ENCODE results near the gene TRIM22. TPM values are rescaled to one million over a fixed set of nuclear protein-coding genes. Genes with fewer than 3 reads are reported as not detected.

TRIM22 gene
- total and polyA plus RNA-seq, 8 donors: 23.1 to 137 (median 27.8) TPM

DNA sequence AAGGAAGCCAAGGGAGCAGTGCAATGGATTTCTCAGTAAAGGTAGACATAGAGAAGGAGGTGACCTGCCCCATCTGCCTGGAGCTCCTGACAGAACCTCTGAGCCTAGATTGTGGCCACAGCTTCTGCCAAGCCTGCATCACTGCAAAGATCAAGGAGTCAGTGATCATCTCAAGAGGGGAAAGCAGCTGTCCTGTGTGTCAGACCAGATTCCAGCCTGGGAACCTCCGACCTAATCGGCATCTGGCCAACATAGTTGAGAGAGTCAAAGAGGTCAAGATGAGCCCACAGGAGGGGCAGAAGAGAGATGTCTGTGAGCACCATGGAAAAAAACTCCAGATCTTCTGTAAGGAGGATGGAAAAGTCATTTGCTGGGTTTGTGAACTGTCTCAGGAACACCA, 6.6 kb downstream of the TRIM22 start:
- Histone ChIP-seq H3K4me1 (peaks cover 2 to 47% of the 10 kb centered on the region in 2 donors), H3K27me3 (no peaks in the 10 kb centered on the region), H3K27ac (no peak overlapping the region), H3K9me3 (no peaks in the 10 kb centered on the region), H3K36me3 (peaks cover 0 to 56% of the 10 kb centered on the region in 2 donors), H3K4me3 (no peak overlapping the region)
- ATAC-seq: no peak
- DNase-seq: no peak
- TF ChIP-seq CTCF (IDR thresholded peaks at IDR 0.05): no peak
- intact Hi-C loops (cut with DNase I): no loop called here

GRCh38 chr11:5698281-5698680, 8.7 kb downstream of the TRIM22 start:
- TF ChIP-seq CTCF (IDR thresholded peaks at IDR 0.05): no peak
- peaks cover 3 to 30% of the 10 kb centered on the region in 2 donors for H3K4me1 ChIP-seq
- H3K4me3 ChIP-seq: no peak overlapping the region
- H3K36me3 ChIP-seq: peaks cover 0 to 61% of the 10 kb centered on the region in 2 donors
- ATAC-seq: no peak
- intact Hi-C loops (cut with DNase I): no loop called here
- H3K9me3 ChIP-seq: no peaks in the 10 kb centered on the region
- H3K27ac ChIP-seq: no peak overlapping the region
- no peak for DNase-seq
- no peaks in the 10 kb centered on the region for H3K27me3 ChIP-seq

- peaks cover 3 to 14% of the 10 kb centered on the region in 2 donors for H3K4me1 ChIP-seq
- ATAC-seq (no peak), DNase-seq (no peak)
- no peaks in the 10 kb centered on the region for H3K27me3 ChIP-seq
- TF ChIP-seq CTCF (IDR thresholded peaks at IDR 0.05): no peak
- peak overlapping the region in 1 of 2 donors; percentile 45 for H3K27ac ChIP-seq
- H3K9me3 ChIP-seq: no peaks in the 10 kb centered on the region
- H3K4me3 ChIP-seq: peak overlapping the region in 1 of 2 donors; percentile 16
- H3K36me3 ChIP-seq: peaks cover 0 to 77% of the 10 kb centered on the region in 2 donors
- intact Hi-C loops (cut with DNase I): no loop called here
These were observed 10.9 kb downstream of the TRIM22 start for GRCh38 chr11:5700421-5701054.

DNA sequence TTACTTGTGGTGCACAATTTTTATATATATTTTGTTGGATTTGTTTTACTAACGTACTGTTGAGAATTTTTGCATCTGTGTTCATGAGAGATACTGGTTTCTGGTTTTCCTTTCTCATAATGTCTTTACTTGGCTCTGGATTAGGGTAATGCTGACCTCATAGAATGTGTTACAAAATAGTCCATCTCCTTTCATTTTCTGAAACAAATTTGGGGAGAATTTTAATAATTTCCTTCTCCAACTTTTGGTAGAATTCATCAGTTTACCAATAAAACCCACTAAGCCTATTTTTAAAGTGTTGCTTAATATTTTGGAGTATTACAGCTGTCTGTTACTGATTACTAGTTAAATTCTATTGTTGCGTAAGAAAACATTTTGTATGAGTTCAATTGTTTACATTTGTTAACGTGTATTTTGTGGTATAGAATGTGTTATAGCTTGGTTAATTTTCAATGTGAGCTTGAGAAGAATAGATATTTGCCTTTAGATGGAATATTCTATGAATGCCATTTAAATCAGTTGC, 11.5 kb downstream of the TRIM22 start:
- ATAC-seq (no peak), DNase-seq (no peak)
- TF ChIP-seq CTCF (IDR thresholded peaks at IDR 0.05): no peak
- intact Hi-C loops (cut with DNase I): no loop called here
- Histone ChIP-seq H3K9me3 (no peaks in the 10 kb centered on the region), H3K27ac (no peak overlapping the region), H3K36me3 (peaks cover 0 to 78% of the 10 kb centered on the region in 2 donors), H3K4me3 (no peak overlapping the region), H3K27me3 (no peaks in the 10 kb centered on the region), H3K4me1 (peaks cover 3 to 14% of the 10 kb centered on the region in 2 donors)

- peaks cover 3 to 14% of the 10 kb centered on the region in 2 donors for H3K4me1 ChIP-seq
- ATAC-seq (no peak), DNase-seq (no peak)
- intact Hi-C loops (cut with DNase I): no loop called here
- H3K27me3 ChIP-seq: no peaks in the 10 kb centered on the region
- H3K36me3 ChIP-seq: peaks cover 0 to 78% of the 10 kb centered on the region in 2 donors
- H3K27ac ChIP-seq: no peak overlapping the region
- no peak overlapping the region for H3K4me3 ChIP-seq
- TF ChIP-seq CTCF (IDR thresholded peaks at IDR 0.05): no peak
- no peaks in the 10 kb centered on the region for H3K9me3 ChIP-seq
These were observed 14.3 kb downstream of the TRIM22 start for GRCh38 chr11:5703741-5704536.
